Adrenal gland (tissue), 5 donors: Measurements from ENCODE around the gene GPX1.

Experiments
- POLR2A ChIP-seq, 2 donors: fragments of 450-650 bp; IDR thresholded peaks; one replicate each; pipeline ENCODE4 v1.6.1; 2017; ENCODE audit warnings: antibody characterized with exemption in 2 of 2, mild to moderate bottlenecking in 2 of 2, moderate library complexity in 1 of 2
- TF ChIP-seq, protein P1 (sequence below), 6 experiments: fragments of 450-650 bp in 4 of 6; fragments of 200-600 bp in 2 of 6; sonication (generic) in 1 of 6; IDR thresholded peaks; 1 replicate in 5 of 6; 2 replicates in 1 of 6; pipeline versions ENCODE4 v1.5.1 to v1.8.0; 2016 to 2021; ENCODE audit warnings: antibody characterized with exemption in 6 of 6, mild to moderate bottlenecking in 2 of 6, moderate library complexity in 1 of 6
- donor health status: DM: no; HTN: no; CAD: no.

DNA sequence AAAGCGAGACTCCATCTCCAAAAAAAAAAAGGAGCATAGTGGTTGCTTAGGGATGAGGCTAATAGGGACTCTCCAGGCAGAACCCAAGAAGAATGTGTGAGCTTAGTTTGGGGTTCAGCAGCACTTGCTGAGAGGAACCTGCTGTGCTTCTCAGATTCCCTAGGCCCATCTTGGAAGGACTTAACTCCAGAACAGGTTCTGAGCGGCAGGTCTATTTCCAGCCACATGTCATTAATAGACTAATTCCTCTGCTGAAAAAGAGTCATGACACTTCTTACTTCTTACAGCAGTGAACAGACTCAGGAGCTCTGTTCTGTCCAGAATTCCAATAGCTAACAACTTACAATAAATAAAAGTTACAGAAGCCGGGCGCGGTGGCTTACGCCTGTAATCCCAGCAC is 31.1 kb upstream of the GPX1 start:
- TF ChIP-seq, protein P1, sequence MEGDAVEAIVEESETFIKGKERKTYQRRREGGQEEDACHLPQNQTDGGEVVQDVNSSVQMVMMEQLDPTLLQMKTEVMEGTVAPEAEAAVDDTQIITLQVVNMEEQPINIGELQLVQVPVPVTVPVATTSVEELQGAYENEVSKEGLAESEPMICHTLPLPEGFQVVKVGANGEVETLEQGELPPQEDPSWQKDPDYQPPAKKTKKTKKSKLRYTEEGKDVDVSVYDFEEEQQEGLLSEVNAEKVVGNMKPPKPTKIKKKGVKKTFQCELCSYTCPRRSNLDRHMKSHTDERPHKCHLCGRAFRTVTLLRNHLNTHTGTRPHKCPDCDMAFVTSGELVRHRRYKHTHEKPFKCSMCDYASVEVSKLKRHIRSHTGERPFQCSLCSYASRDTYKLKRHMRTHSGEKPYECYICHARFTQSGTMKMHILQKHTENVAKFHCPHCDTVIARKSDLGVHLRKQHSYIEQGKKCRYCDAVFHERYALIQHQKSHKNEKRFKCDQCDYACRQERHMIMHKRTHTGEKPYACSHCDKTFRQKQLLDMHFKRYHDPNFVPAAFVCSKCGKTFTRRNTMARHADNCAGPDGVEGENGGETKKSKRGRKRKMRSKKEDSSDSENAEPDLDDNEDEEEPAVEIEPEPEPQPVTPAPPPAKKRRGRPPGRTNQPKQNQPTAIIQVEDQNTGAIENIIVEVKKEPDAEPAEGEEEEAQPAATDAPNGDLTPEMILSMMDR (IDR thresholded peaks at IDR 0.05): no peak
- TF ChIP-seq POLR2A (IDR thresholded peaks at IDR 0.05): no peak
